Liver (tissue), 9 donors: ENCODE measurements around the gene PROK1. TPM values are rescaled to one million over a fixed set of nuclear protein-coding genes. Genes with fewer than 3 reads are reported as not detected.
"Not testable (repeated sequence)": the region's sequence is repeated elsewhere in the genome, so short reads cannot be mapped to it uniquely, and the experiment has no call there.

Source experiments
- DNase-seq: peaks from one replicate; pipeline ENCODE4 v3.0.0-alpha.2; 2017; ENCODE audit warnings: low spot score
- H3K27ac ChIP-seq, 2 donors: one replicate each; pipeline ENCODE4 v1.7.0; 2013; ENCODE audit warnings: inconsistent platforms in 2 of 2, low read length in 2 of 2, control low read depth in 1 of 2, low read depth in 1 of 2, mild to moderate bottlenecking in 1 of 2
- H3K27me3 ChIP-seq, 4 donors: one replicate each; pipeline versions ENCODE4 v1.6.1 to v1.7.0; 2013; ENCODE audit warnings: low read length in 3 of 4, inconsistent platforms in 1 of 4, mild to moderate bottlenecking in 1 of 4, moderate library complexity in 1 of 4; ENCODE audit not compliant: control insufficient read depth in 4 of 4, insufficient read depth in 4 of 4
- H3K36me3 ChIP-seq, 4 donors: one replicate each; pipeline versions ENCODE4 v1.6.1 to v1.7.0; 2013; ENCODE audit warnings: low read length in 3 of 4, mild to moderate bottlenecking in 3 of 4, low read depth in 1 of 4, moderate library complexity in 1 of 4; ENCODE audit not compliant: control insufficient read depth in 4 of 4, insufficient read depth in 3 of 4
- H3K4me1 ChIP-seq, 4 donors: one replicate each; pipeline versions ENCODE4 v1.6.1 to v1.7.0; 2013; ENCODE audit warnings: low read length in 3 of 4, mild to moderate bottlenecking in 3 of 4, moderate library complexity in 1 of 4; ENCODE audit not compliant: control insufficient read depth in 4 of 4, insufficient read depth in 4 of 4
- H3K4me3 ChIP-seq, 3 donors: one replicate each; pipeline versions ENCODE4 v1.6.1 to v1.7.0; 2013; ENCODE audit warnings: low read length in 3 of 3, control low read depth in 1 of 3, low read depth in 1 of 3, mild to moderate bottlenecking in 1 of 3
- H3K9ac ChIP-seq, 2 donors: one replicate each; pipeline ENCODE4 v1.7.0; 2013; ENCODE audit warnings: low read length in 2 of 2, mild to moderate bottlenecking in 2 of 2, moderate library complexity in 2 of 2, control low read depth in 1 of 2, low read depth in 1 of 2
- H3K9me3 ChIP-seq, 4 donors: one replicate each; pipeline versions ENCODE4 v1.6.1 to v1.7.0; 2013; ENCODE audit warnings: low read length in 3 of 4; ENCODE audit not compliant: control insufficient read depth in 4 of 4
- CTCF ChIP-seq: fragments of 150-350 bp; IDR thresholded peaks from 2 replicates; pipeline ENCODE4 v1.5.1; 2017; ENCODE audit warnings: improper control_type of control experiment, low read depth, low read length; ENCODE audit not compliant: missing input control
- EGR1 ChIP-seq, 2 donors: IDR thresholded peaks; 2 replicates each; pipeline ENCODE4 v1.6.1; 2016 to 2018; ENCODE audit warnings: antibody characterized with exemption in 2 of 2, low read depth in 2 of 2
- GABPA ChIP-seq, 2 donors: IDR thresholded peaks in 1 of 2; conservative IDR thresholded peaks in 1 of 2; 2 replicates each; pipeline ENCODE4 v1.6.1; 2016; ENCODE audit warnings: antibody characterized with exemption in 2 of 2, mild to moderate bottlenecking in 1 of 2, moderate library complexity in 1 of 2
- HNF4A ChIP-seq, 2 donors: conservative IDR thresholded peaks; 2 replicates each; pipeline ENCODE4 v1.6.1; 2016; ENCODE audit warnings: antibody characterized with exemption in 2 of 2, mild to moderate bottlenecking in 2 of 2
- HNF4G ChIP-seq: IDR thresholded peaks from 2 replicates; pipeline ENCODE4 v1.6.1; 2016; ENCODE audit warnings: antibody characterized with exemption
- JUND ChIP-seq, 2 donors: IDR thresholded peaks; 2 replicates each; pipeline ENCODE4 v1.6.1; 2016; ENCODE audit warnings: antibody characterized with exemption in 2 of 2
- MAX ChIP-seq: IDR thresholded peaks from 2 replicates; pipeline ENCODE4 v1.6.1; 2016; ENCODE audit warnings: antibody characterized with exemption
- NR2F2 ChIP-seq: IDR thresholded peaks from 2 replicates; pipeline ENCODE4 v1.6.1; 2016; ENCODE audit warnings: antibody characterized with exemption
- RAD21 ChIP-seq, 2 donors: IDR thresholded peaks; 2 replicates each; pipeline ENCODE4 v1.6.1; 2016; ENCODE audit warnings: antibody characterized with exemption in 2 of 2, mild to moderate bottlenecking in 2 of 2
- REST ChIP-seq: IDR thresholded peaks from 2 replicates; pipeline ENCODE4 v1.6.1; 2016; ENCODE audit warnings: antibody characterized with exemption, mild to moderate bottlenecking
- RXRA ChIP-seq, 2 donors: IDR thresholded peaks; 2 replicates each; pipeline ENCODE4 v1.6.1; 2017 to 2018; ENCODE audit warnings: antibody characterized with exemption in 2 of 2, mild to moderate bottlenecking in 1 of 2
- SP1 ChIP-seq: IDR thresholded peaks from 2 replicates; pipeline ENCODE4 v1.6.1; 2018; ENCODE audit warnings: antibody characterized with exemption, mild to moderate bottlenecking
- TAF1 ChIP-seq: conservative IDR thresholded peaks from 2 replicates; pipeline ENCODE4 v1.6.1; 2016; ENCODE audit warnings: antibody characterized with exemption, mild to moderate bottlenecking
- ZBTB33 ChIP-seq: IDR thresholded peaks from 2 replicates; pipeline ENCODE4 v1.6.1; 2016; ENCODE audit warnings: antibody characterized with exemption
- WGBS: extraction: QIAGEN DNeasy Blood & Tissue Kit; methylation state at CpG from one replicate; pipeline ENCODE4 v1.1.7; 2013; 5-methylcytosine and 5-hydroxymethylcytosine counted together
- polyA plus RNA-seq, 2 donors: library from polyadenylated mRNA; stranded (reverse) in 1 of 2; unstranded in 1 of 2; fragments of 200-250 nt in 1 of 2; fragments of >200 nt in 1 of 2; fragmentation: Nextera tagmentation in 1 of 2; extraction: Ambion mirVana in 1 of 2; gene quantifications; one replicate each; pipeline versions ENCODE4 v1.2.1 to v1.2.3, GENCODE V29; 2013 to 2015
- total RNA-seq, 2 donors: library from RNA; depleted of rRNA; stranded (reverse); fragments of >200 nt; gene quantifications; one replicate each; pipeline ENCODE4 v1.2.3, GENCODE V29; 2014
- donor health status: healthy.
- donor health status: healthy.
- donor health status: healthy.
- donor health status: healthy.
- donor health status: healthy.

Gene PROK1
- total and polyA plus RNA-seq, 4 donors, result 0.03 TPM; not detected in 3

GRCh38 chr1:110412576-110412975, 38.4 kb upstream of the PROK1 start:
- Histone ChIP-seq H3K9me3 (no peaks in the 10 kb centered on the region), H3K4me1 (peaks cover 2 to 20% (median 10%) of the 10 kb centered on the region in 4 donors), H3K36me3 (no peaks in the 10 kb centered on the region), H3K4me3 (no peak overlapping the region), H3K27me3 (no peaks in the 10 kb centered on the region), H3K27ac (no peak overlapping the region), H3K9ac (no peak overlapping the region)
- 23% methylated on average over 4 of the region's 4 CpGs for WGBS
- DNase-seq, result peak; percentile 78
- TF ChIP-seq MAX (no peak), RAD21 (IDR thresholded peaks at IDR 0.05) (peak; percentile 93 to 97), GABPA (IDR thresholded peaks at IDR 0.05 in 1 of 2, conservative IDR thresholded peaks at IDR 0.05 in 1 of 2) (no peak), TAF1 (no peak), CTCF (peak; percentile 74), SP1 (no peak), REST (no peak), NR2F2 (no peak), JUND (IDR thresholded peaks at IDR 0.05) (no peak), HNF4A (conservative IDR thresholded peaks at IDR 0.05) (no peak), HNF4G (no peak), EGR1 (IDR thresholded peaks at IDR 0.05; ENCODE audit: low read depth in 2 of 2) (no peak), ZBTB33 (no peak), RXRA (IDR thresholded peaks at IDR 0.05) (peak in 1 of 2 donors; percentile 13)

- DNase-seq, H3K9me3 ChIP-seq, H3K27me3 ChIP-seq, H3K27ac ChIP-seq, H3K4me3 ChIP-seq, H3K36me3 ChIP-seq: not testable (repeated sequence)
- Histone ChIP-seq H3K9ac (peak overlapping the region in 1 of 2 donors; percentile 4), H3K4me1 (peaks cover 2 to 17% (median 10%) of the 10 kb centered on the region in 4 donors)
- WGBS, result 55% methylated on average over 1 of the region's 1 CpG
Measured at GRCh38 chr1:110413045-110413444, 37.9 kb upstream of the PROK1 start.
